Measurements from ENCODE around the gene MICAL2.

The MICAL2 gene

GRCh38 chr11:12269104-12269441 lies 158.7 kb downstream of the MICAL2 start:
- DNase-seq (ENCODE audit: insufficient read length, low spot score) (no peak), FAIRE-seq (no peak)
- no peak for TF ChIP-seq PAX5 (IDR thresholded peaks at IDR 0.05; ENCODE audit: insufficient read depth, low read length, severe bottlenecking)
- no peak for TF ChIP-seq POU2F2 (IDR thresholded peaks at IDR 0.05; ENCODE audit: low read depth, low read length)
- TF ChIP-seq POLR2AphosphoS5 (IDR thresholded peaks at IDR 0.05; ENCODE audit: low read depth, low read length): no peak
- no peak for TF ChIP-seq TAF1 (IDR thresholded peaks at IDR 0.05; ENCODE audit: low read depth, low read length)
- no peak for TF ChIP-seq POLR2A (IDR thresholded peaks at IDR 0.05; ENCODE audit: low read depth, low read length)
- no peak for TF ChIP-seq SPI1 (IDR thresholded peaks at IDR 0.05; ENCODE audit: low read depth, low read length)

- no peak for TF ChIP-seq POLR2A (IDR thresholded peaks at IDR 0.05; ENCODE audit: low read depth, low read length)
- TF ChIP-seq POLR2AphosphoS5 (IDR thresholded peaks at IDR 0.05; ENCODE audit: low read depth, low read length): no peak
- TF ChIP-seq POU2F2 (IDR thresholded peaks at IDR 0.05; ENCODE audit: low read depth, low read length): no peak
- TF ChIP-seq TAF1 (IDR thresholded peaks at IDR 0.05; ENCODE audit: low read depth, low read length): no peak
- no peak for FAIRE-seq
- DNase-seq (ENCODE audit: insufficient read length, low spot score): no peak
Observed at GRCh38 chr11:12269446-12270214, 159.2 kb downstream of the MICAL2 start.

GRCh38 chr11:12270215-12270797 lies 159.9 kb downstream of the MICAL2 start:
- DNase-seq (ENCODE audit: insufficient read length, low spot score) (no peak), FAIRE-seq (no peak)
- no peak for TF ChIP-seq TAF1 (IDR thresholded peaks at IDR 0.05; ENCODE audit: low read depth, low read length)
- no peak for TF ChIP-seq POLR2A (IDR thresholded peaks at IDR 0.05; ENCODE audit: low read depth, low read length)
- TF ChIP-seq POLR2AphosphoS5 (IDR thresholded peaks at IDR 0.05; ENCODE audit: low read depth, low read length): no peak
- no peak for TF ChIP-seq POU2F2 (IDR thresholded peaks at IDR 0.05; ENCODE audit: low read depth, low read length)
- no peak for TF ChIP-seq SPI1 (IDR thresholded peaks at IDR 0.05; ENCODE audit: low read depth, low read length)
- no peak for TF ChIP-seq PAX5 (IDR thresholded peaks at IDR 0.05; ENCODE audit: insufficient read depth, low read length, severe bottlenecking)

DNA sequence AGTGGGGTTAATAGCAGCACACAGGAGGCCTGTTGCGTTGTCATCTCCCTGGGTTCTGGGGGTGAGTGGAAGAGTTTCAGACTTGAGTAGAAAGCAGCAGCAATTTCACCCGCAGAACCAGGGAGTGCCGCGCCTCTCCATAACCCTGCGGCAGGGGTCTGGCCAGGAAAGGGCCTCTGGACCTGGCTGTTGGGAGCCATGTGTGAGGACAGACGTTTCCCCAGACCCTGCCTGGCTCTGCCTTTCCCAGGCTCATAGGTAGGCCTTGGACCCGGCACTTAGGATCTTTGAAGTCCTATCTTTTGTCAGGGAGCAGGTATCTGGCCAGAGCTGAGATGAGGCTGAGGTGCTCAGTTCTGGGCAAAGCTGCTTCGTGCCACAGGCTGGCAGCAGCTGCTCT lies 160.4 kb downstream of the MICAL2 start:
- no peak for DNase-seq (ENCODE audit: insufficient read length, low spot score)
- no peak for FAIRE-seq
- TF ChIP-seq SPI1 (IDR thresholded peaks at IDR 0.05; ENCODE audit: low read depth, low read length): no peak
- TF ChIP-seq POLR2A (IDR thresholded peaks at IDR 0.05; ENCODE audit: low read depth, low read length): no peak
- no peak for TF ChIP-seq POLR2AphosphoS5 (IDR thresholded peaks at IDR 0.05; ENCODE audit: low read depth, low read length)
- TF ChIP-seq TAF1 (IDR thresholded peaks at IDR 0.05; ENCODE audit: low read depth, low read length): no peak
- no peak for TF ChIP-seq POU2F2 (IDR thresholded peaks at IDR 0.05; ENCODE audit: low read depth, low read length)
- TF ChIP-seq PAX5 (IDR thresholded peaks at IDR 0.05; ENCODE audit: insufficient read depth, low read length, severe bottlenecking): no peak

GRCh38 chr11:12271241-12271640 lies 160.9 kb downstream of the MICAL2 start:
- FAIRE-seq (no peak), DNase-seq (ENCODE audit: insufficient read length, low spot score) (no peak)
- TF ChIP-seq POU2F2 (IDR thresholded peaks at IDR 0.05; ENCODE audit: low read depth, low read length): no peak
- no peak for TF ChIP-seq TAF1 (IDR thresholded peaks at IDR 0.05; ENCODE audit: low read depth, low read length)
- no peak for TF ChIP-seq POLR2AphosphoS5 (IDR thresholded peaks at IDR 0.05; ENCODE audit: low read depth, low read length)
- no peak for TF ChIP-seq POLR2A (IDR thresholded peaks at IDR 0.05; ENCODE audit: low read depth, low read length)
- no peak for TF ChIP-seq SPI1 (IDR thresholded peaks at IDR 0.05; ENCODE audit: low read depth, low read length)
- no peak for TF ChIP-seq PAX5 (IDR thresholded peaks at IDR 0.05; ENCODE audit: insufficient read depth, low read length, severe bottlenecking)

- no peak for TF ChIP-seq POLR2AphosphoS5 (IDR thresholded peaks at IDR 0.05; ENCODE audit: low read depth, low read length)
- no peak for TF ChIP-seq POLR2A (IDR thresholded peaks at IDR 0.05; ENCODE audit: low read depth, low read length)
- TF ChIP-seq PAX5 (IDR thresholded peaks at IDR 0.05; ENCODE audit: insufficient read depth, low read length, severe bottlenecking): no peak
- no peak for TF ChIP-seq TAF1 (IDR thresholded peaks at IDR 0.05; ENCODE audit: low read depth, low read length)
- no peak for TF ChIP-seq POU2F2 (IDR thresholded peaks at IDR 0.05; ENCODE audit: low read depth, low read length)
- no peak for TF ChIP-seq SPI1 (IDR thresholded peaks at IDR 0.05; ENCODE audit: low read depth, low read length)
- DNase-seq (ENCODE audit: insufficient read length, low spot score): no peak
- FAIRE-seq: no peak
Observed at GRCh38 chr11:12271826-12272366, 161.5 kb downstream of the MICAL2 start.

DNA sequence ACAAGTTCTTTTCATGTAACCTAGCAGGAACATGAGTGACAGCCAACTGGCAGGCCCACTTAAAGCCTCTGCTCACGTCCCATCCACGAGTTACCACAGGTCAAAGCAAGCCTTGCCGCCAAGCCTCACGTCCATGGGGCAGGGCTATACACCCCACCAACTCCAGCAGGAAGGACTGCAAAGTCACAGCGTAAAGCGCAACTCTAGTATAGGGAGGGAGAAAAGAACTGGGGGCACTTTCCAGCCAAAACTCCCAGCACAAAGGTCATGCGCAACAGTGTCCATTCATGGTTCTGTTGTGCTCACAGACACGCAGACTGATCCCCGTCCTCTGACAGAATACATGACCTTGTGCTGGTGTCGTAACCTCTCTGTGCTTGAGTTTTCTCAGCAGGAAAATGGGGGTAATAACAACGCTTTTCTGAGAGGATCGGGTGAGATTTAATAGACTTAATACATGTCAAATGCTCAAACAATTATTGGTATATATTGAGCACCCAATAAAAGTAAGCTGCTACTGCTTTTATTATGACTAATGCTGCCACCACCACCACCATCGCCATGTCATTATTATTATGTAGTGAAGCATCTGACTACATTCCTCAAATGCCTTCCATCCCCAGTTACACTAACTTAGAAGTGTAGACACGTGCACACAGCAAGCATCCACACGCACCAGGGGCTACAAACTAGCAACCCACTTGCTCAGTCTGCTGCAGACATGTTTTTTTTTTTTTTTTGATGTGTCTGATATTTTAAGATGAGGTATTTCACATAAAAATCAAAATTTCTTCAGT lies 162.6 kb downstream of the MICAL2 start:
- DNase-seq (ENCODE audit: insufficient read length, low spot score) (no peak), FAIRE-seq (no peak)
- TF ChIP-seq POLR2A (IDR thresholded peaks at IDR 0.05; ENCODE audit: low read depth, low read length) (no peak), PAX5 (IDR thresholded peaks at IDR 0.05; ENCODE audit: insufficient read depth, low read length, severe bottlenecking) (no peak), SPI1 (IDR thresholded peaks at IDR 0.05; ENCODE audit: low read depth, low read length) (no peak), TAF1 (IDR thresholded peaks at IDR 0.05; ENCODE audit: low read depth, low read length) (no peak), POLR2AphosphoS5 (IDR thresholded peaks at IDR 0.05; ENCODE audit: low read depth, low read length) (no peak), POU2F2 (IDR thresholded peaks at IDR 0.05; ENCODE audit: low read depth, low read length) (no peak)

- TF ChIP-seq TAF1 (IDR thresholded peaks at IDR 0.05; ENCODE audit: low read depth, low read length): no peak
- FAIRE-seq: no peak
- DNase-seq (ENCODE audit: insufficient read length, low spot score): no peak
Observed at GRCh38 chr11:12273618-12273995, 163.2 kb downstream of the MICAL2 start.

- TF ChIP-seq POU2F2 (IDR thresholded peaks at IDR 0.05; ENCODE audit: low read depth, low read length) (no peak), TAF1 (IDR thresholded peaks at IDR 0.05; ENCODE audit: low read depth, low read length) (no peak), POLR2AphosphoS5 (IDR thresholded peaks at IDR 0.05; ENCODE audit: low read depth, low read length) (no peak), PAX5 (IDR thresholded peaks at IDR 0.05; ENCODE audit: insufficient read depth, low read length, severe bottlenecking) (no peak), POLR2A (IDR thresholded peaks at IDR 0.05; ENCODE audit: low read depth, low read length) (no peak), SPI1 (IDR thresholded peaks at IDR 0.05; ENCODE audit: low read depth, low read length) (no peak)
- no peak for DNase-seq (ENCODE audit: insufficient read length, low spot score)
- no peak for FAIRE-seq
Observed at GRCh38 chr11:12274056-12274455, 163.7 kb downstream of the MICAL2 start.
